Measurements from ENCODE around the gene DIAPH2. TPM values are rescaled to one million over a fixed set of nuclear protein-coding genes. Genes with fewer than 3 reads are reported as not detected.
A peak's percentile ranks its signal among the peaks of the same experiment; 100 is the strongest.

The DIAPH2 gene
- total and polyA plus RNA-seq, 7 donors = 2.6 to 19.2 (median 11.5) TPM

- no peak overlapping the region for H3K4me3 ChIP-seq
- ATAC-seq = no peak
- H3K9me3 ChIP-seq = no peaks in the 10 kb centered on the region
- no peaks in the 10 kb centered on the region for H3K4me1 ChIP-seq
- WGBS, 3 donors = 83 to 98% (median 92%) methylated on average over 4 of the region's 4 CpGs
- TF ChIP-seq, protein P1, sequence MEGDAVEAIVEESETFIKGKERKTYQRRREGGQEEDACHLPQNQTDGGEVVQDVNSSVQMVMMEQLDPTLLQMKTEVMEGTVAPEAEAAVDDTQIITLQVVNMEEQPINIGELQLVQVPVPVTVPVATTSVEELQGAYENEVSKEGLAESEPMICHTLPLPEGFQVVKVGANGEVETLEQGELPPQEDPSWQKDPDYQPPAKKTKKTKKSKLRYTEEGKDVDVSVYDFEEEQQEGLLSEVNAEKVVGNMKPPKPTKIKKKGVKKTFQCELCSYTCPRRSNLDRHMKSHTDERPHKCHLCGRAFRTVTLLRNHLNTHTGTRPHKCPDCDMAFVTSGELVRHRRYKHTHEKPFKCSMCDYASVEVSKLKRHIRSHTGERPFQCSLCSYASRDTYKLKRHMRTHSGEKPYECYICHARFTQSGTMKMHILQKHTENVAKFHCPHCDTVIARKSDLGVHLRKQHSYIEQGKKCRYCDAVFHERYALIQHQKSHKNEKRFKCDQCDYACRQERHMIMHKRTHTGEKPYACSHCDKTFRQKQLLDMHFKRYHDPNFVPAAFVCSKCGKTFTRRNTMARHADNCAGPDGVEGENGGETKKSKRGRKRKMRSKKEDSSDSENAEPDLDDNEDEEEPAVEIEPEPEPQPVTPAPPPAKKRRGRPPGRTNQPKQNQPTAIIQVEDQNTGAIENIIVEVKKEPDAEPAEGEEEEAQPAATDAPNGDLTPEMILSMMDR (IDR thresholded peaks at IDR 0.05) = no peak
- no peaks in the 10 kb centered on the region for H3K36me3 ChIP-seq (ENCODE audit: insufficient read depth in 1 of 2, low read depth in 1 of 2)
- intact Hi-C loops (cut with DNase I) = no loop called here
- no peak for DNase-seq
- no peaks in the 10 kb centered on the region for H3K27me3 ChIP-seq (ENCODE audit: insufficient read depth in 3 of 3, low read length in 2 of 3)
- no peak overlapping the region for H3K27ac ChIP-seq
These were observed 177.0 kb downstream of the DIAPH2 start for GRCh38 chrX:96861661-96862060.

DNA sequence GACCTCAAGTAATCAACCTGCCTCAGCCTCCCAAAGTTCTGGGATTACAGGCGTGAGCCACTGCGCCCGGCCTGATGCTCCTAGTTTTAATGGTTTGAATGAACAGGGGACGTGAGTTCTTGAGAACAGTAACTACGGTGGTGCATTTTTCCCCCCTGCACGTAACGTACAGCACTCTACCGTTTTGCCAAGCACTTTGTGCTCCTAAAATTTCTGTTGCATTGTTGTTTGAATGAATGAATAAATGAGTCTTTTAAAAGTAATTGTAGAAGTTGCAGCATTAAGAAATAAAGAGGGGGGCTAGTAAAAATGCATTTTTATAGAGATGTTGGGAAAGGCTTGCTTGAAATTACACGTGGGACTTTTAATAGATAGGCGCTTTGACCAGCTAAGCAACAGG lies 199.0 kb downstream of the DIAPH2 start, which contains the start of gene RPA4:
TSS of gene RPA4 (plus strand) at position 301 of the 400 bp plus-strand sequence. CDS start 403 bp downstream, outside the sequence.
- Histone ChIP-seq H3K4me3 (no peak within 1 kb of the TSS), H3K27me3 (ENCODE audit: insufficient read depth in 3 of 3, low read length in 2 of 3) (no peaks in the 10 kb centered on the region), H3K36me3 (ENCODE audit: insufficient read depth in 1 of 2, low read depth in 1 of 2) (peaks cover 0 to 2% of the 10 kb centered on the region in 2 donors), H3K9me3 (no peaks in the 10 kb centered on the region), H3K27ac (no peak within 1 kb of the TSS), H3K4me1 (no peaks in the 10 kb centered on the region)
- intact Hi-C loops (cut with DNase I) = no loop called here
- WGBS, 3 donors = 89 to 98% (median 96%) methylated on average over 10 of the region's 10 CpGs
- TF ChIP-seq, protein P1 (IDR thresholded peaks at IDR 0.05) = no peak
- no peak for ATAC-seq
- no peak for DNase-seq

- intact Hi-C loops (cut with DNase I) = no loop called here
These were observed 199.4 kb downstream of the DIAPH2 start for GRCh38 chrX:96884027-96884426.

DNA sequence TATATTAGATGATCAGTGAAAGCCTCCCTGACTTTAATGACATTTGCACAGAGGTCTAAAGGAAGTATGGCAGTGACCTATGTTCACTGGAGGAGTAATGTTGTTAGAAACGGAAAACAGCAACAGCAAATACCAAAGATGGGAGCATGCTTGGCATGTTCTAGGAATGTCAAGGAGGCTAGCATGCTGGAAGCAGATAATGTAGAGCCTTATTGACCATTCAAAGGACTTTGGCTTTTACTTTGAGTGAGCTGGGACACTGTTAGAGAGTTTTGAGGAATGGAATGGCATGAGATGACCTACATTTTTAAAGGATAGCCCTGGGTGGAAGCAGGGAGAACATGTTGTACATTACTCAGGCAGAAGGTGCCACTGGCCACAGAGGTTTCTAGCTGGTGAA lies 205.1 kb downstream of the DIAPH2 start:
- Histone ChIP-seq H3K4me3 (no peak overlapping the region), H3K27ac (no peak overlapping the region), H3K27me3 (ENCODE audit: insufficient read depth in 3 of 3, low read length in 2 of 3) (no peaks in the 10 kb centered on the region), H3K4me1 (peaks cover 6% of the 10 kb centered on the region), H3K36me3 (ENCODE audit: insufficient read depth in 1 of 2, low read depth in 1 of 2) (no peaks in the 10 kb centered on the region), H3K9me3 (no peaks in the 10 kb centered on the region)
- no peak for DNase-seq
- TF ChIP-seq, protein P1 (IDR thresholded peaks at IDR 0.05) = no peak
- ATAC-seq = peak in 1 of 4 donors; percentile 37
- 28 to 61% (median 52%) methylated on average over 1 of the region's 1 CpG for WGBS, 3 donors
- intact Hi-C loops (cut with DNase I) = no loop called here

More at GRCh38 chrX:96884027-96884426, 199.4 kb downstream of the DIAPH2 start:
- WGBS, 3 donors = 90 to 97% (median 94%) methylated on average over 13 of the region's 13 CpGs
- H3K4me3 ChIP-seq = no peak overlapping the region
- H3K36me3 ChIP-seq (ENCODE audit: insufficient read depth in 1 of 2, low read depth in 1 of 2) = peaks cover 0 to 2% of the 10 kb centered on the region in 2 donors
- TF ChIP-seq, protein P1 (IDR thresholded peaks at IDR 0.05) = no peak
- DNase-seq (no peak), ATAC-seq (no peak)
- H3K27me3 ChIP-seq (ENCODE audit: insufficient read depth in 3 of 3, low read length in 2 of 3) = no peaks in the 10 kb centered on the region
- no peaks in the 10 kb centered on the region for H3K9me3 ChIP-seq
- H3K4me1 ChIP-seq = no peaks in the 10 kb centered on the region
- H3K27ac ChIP-seq = no peak overlapping the region

DNA sequence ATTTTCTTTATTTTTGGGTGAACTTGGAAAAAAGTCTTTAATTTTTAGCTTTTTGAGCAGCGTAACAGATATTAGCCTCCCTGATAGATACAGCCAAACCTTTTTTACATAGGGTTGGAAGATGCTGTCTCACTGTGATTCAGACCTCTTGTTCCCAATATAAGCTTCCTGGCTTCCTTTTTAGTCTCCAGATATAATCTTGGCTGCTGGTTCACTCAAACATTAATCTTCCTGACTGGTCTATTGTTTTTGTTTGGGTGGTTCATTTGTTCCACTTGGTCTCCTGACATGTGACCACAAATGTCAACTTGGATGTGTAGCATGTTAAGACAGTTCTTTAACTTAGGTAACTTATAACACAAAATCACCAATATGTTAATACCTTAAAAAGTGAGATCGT lies 222.1 kb downstream of the DIAPH2 start:
- peak in 2 of 4 donors; percentile 53 to 55 for ATAC-seq
- Histone ChIP-seq H3K36me3 (ENCODE audit: insufficient read depth in 1 of 2, low read depth in 1 of 2) (no peaks in the 10 kb centered on the region), H3K4me1 (no peaks in the 10 kb centered on the region), H3K4me3 (no peak overlapping the region), H3K9me3 (no peaks in the 10 kb centered on the region), H3K27me3 (ENCODE audit: insufficient read depth in 3 of 3, low read length in 2 of 3) (no peaks in the 10 kb centered on the region), H3K27ac (no peak overlapping the region)
- no peak for DNase-seq
- 79 to 85% (median 81%) methylated on average over 2 of the region's 2 CpGs for WGBS, 3 donors
- TF ChIP-seq, protein P1 (IDR thresholded peaks at IDR 0.05) = no peak
- intact Hi-C loops (cut with DNase I) = no loop called here

All from psoas muscle (tissue), 8 donors.